NAMALWA (cell line): ENCODE measurements around the gene LDAH.
A peak's percentile ranks its signal among the peaks of the same experiment; 100 is the strongest.

ENCODE experiments used
- DNase-seq: peaks from one replicate; pipeline ENCODE4 v3.0.0-alpha.2; 2015; ENCODE audit warnings: low spot score

LDAH gene

GRCh38 chr2:20682167-20682920 is 140.6 kb downstream of the LDAH start:
- no peak for DNase-seq

DNA sequence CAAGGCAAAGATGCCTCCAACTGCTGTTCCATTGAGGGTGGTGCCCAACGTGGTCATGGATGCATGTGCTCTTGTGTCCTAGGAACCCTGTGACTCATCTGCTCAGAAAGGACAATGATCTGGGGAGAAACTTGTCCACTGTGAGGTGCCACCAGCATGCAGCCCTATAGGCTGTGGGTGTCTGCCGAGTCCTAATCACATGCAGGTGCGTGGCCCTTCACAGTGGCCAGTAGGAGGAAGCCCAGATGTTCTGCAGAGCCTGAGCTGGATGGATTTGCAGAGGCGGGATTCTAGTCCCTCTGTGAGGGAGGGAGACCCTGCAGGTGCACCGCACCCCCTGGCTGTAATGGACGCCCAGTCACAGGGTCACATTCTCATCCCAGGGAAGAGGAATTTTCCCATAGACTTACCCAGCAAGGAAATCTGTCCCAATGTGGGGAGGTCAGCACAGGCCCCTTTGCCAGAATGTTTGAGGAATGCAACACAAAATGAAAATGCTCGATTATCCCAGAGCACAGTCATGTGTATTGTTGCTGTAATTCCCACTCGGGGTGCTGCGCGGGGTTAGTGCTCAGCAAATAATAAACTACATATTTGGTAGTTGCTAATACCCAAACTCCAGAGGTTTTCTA is 142.0 kb downstream of the LDAH start:
- DNase-seq: no peak

DNA sequence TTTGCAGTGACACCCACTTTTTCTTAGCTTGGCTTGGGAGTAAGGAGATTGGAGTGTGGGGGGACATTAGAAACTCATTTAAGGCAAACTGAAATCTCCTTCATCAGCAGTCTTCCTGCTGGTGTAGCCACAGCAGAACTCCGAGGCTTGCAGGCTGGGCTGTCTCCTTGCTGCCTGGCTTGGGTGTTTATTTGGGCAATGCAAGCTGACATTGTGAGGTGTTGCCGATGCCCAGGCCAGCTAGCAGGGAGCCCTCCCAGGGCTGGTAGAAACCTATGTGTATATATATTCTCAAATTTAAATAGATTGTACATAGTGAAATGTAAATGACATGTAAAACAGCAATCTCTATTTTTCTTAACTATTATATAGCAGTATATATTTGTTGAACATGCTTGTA is 144.1 kb downstream of the LDAH start:
- no peak for DNase-seq

- no peak for DNase-seq
Observed at GRCh38 chr2:20678086-20678395, 144.9 kb downstream of the LDAH start.

DNA sequence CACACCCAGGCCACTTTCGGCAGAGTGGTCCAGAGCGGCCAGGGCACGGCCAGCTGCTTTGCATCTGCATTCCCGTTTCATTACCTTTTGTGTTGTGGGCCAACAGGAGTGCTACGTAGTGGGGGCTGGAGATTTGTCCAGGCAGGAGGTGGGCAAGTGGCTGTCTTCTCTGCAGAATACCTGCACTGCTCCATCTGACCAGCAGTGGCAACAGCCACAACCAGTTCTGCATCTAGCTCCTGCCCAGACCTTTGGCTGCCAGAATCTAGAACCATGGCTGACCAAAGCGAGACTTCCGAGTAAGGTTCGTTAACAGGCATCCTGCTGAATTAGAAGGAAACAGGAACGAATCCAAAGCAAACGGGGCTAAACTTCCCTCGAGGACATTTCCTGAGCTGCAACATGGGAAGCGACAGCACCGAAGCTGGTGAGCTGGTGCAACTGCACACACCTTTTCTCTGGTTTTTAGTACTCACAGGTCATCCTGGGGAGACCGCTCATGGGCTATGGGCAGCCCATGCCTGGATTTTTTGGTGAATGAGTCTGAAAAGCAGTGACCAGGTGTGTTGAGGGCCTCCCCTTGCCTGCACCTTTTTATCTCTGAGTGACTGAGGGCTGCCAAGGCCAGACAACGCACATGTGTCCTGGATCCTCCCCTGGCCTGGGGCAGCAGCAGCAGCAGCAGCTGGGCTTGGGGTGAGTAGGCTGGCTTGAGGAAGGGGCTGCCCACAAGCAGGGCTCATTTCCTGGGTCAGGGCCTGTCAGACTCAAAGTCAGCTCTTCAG is 145.4 kb downstream of the LDAH start:
- peak; percentile 31 for DNase-seq

GRCh38 chr2:20676353-20677215 is 146.3 kb downstream of the LDAH start:
- peak; percentile 33 for DNase-seq

- DNase-seq: peak; percentile 50
Observed at GRCh38 chr2:20675701-20676352, 147.1 kb downstream of the LDAH start.

DNA sequence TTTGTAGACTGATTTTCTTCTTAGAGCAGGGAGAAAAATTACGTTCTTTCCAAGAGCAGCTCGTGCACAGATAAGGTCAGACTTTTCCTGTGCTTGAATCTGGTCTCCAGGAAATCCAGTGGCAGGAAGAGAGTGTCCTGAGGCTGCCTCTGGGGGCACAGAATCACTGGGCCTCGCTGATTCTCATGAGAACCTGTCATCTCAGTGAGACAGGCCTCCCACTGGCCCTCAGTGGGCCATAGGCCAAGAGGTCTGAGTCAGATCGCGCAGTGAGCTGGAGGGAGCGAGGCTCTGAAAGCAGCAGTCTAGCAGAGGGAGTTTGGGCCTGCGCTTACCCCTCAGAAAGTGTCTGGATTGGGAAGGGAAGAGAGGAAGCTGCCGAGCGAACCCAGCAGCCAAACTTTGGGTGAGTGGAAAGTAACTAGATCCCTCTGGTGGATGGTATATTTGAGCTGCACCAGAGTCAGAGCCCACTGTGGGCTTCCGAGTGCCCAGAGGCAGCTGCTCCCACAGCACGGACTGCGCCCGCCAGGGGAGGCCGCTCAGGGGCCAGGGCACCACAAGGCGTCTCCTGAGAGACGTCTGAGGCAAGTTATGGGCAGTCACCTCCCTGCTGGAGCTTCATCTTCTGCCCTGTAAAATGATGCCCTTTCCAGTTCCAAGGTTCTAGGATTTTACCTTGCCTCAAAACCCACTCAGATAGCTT is 147.8 kb downstream of the LDAH start:
- no peak for DNase-seq

DNA sequence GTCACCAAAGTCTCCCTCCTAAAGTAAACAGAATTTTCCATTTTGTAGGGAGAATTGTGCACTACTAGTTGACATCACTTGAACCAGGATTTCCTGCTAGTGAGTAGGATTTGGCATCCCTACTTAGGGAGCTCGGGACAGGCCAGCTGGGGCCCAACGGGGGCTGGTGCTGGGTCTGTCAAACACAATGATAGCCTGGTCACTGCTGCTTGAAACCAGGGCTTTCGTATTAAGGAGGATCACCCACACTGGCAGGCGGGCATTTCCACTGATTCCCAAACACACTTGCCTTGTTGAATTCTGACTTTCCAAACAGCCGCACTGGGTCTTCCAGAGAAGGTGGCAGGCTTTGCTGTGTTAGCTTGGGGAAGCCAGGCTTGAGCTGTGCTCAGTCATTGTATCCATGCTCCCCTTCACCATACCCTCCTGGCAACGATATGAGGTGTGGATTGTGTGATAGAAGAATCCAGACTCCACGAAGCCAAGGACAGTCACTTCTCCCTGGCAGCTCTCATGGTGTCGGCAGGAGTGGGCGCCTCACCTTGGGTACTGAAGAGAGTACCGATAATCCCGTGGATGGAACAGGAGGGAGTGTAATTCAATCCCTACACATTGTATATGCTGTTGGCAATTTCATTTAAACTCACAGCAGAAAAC is 148.5 kb downstream of the LDAH start:
- DNase-seq: no peak

GRCh38 chr2:20673686-20674308 is 149.1 kb downstream of the LDAH start:
- DNase-seq: no peak

- no peak for DNase-seq
Observed at GRCh38 chr2:20672201-20672951, 150.5 kb downstream of the LDAH start.

DNA sequence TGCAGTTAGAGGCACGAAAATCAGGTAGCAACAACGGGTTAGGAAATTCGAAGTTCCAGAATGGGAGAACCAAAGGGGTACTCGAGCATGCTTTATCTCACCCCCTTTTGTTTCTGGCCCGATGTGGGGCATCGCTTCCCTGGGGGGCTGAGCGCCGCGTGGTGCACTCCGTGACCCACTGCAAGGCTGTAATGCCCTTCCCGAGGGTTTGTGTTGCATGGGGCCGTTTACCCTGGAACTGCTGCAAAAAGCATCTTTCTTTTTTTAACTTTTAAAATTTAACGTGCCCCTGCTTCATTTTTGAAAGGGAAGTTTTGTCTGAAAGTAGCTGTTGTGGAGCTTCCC is 151.2 kb downstream of the LDAH start:
- no peak for DNase-seq

DNA sequence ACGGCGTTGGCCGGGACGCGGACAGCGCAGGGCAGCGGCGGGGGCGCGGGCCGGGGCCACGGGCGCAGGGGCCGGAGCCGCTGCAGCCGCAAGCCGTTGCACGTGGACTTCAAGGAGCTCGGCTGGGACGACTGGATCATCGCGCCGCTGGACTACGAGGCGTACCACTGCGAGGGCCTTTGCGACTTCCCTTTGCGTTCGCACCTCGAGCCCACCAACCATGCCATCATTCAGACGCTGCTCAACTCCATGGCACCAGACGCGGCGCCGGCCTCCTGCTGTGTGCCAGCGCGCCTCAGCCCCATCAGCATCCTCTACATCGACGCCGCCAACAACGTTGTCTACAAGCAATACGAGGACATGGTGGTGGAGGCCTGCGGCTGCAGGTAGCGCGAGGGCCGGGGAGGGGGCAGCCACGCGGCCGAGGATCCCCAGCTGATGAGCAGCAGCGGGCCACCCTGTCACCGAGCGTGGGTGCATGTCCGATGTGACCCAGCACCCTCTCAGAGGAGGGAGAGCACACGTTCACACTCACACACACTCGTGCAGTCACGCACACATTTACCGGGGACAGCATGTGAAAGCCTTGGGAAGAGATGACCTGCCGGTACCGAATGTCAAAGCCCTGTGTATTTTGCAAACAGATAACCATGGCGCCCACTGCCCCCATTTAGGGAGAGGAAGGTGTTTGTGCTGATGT is 151.7 kb downstream of the LDAH start:
- DNase-seq: no peak

- no peak for DNase-seq
Observed at GRCh38 chr2:20670315-20671035, 152.4 kb downstream of the LDAH start.

- DNase-seq: no peak
Observed at GRCh38 chr2:20669562-20670314, 153.2 kb downstream of the LDAH start.

- no peak for DNase-seq
Observed at GRCh38 chr2:20668871-20669475, 153.9 kb downstream of the LDAH start.

GRCh38 chr2:20668451-20668850 is 154.4 kb downstream of the LDAH start:
- DNase-seq: no peak
